ENCODE results near the gene TMEM209.

The TMEM209 gene

DNA sequence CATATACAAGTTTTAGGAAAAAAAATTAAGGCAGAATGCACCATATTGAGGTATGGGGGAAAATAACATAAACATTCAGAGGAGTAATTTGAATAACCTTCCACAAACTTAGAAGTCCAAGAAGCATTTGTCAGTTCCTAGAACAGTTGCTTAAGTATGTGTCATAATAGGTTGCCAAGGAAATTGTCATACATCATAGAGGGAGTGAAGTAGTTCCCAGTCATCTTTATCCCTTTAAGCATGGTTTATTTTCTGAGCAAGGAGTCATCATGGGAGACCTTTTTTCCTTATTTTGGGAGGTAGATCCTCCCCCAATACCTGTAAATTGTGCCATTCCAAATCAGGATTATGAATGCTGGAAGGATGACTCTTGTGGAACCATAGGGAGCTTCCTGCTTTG, 2.4 kb upstream of the TMEM209 start, which contains the start of gene SSMEM1:
TSS of gene SSMEM1 (plus strand) at position 219 of the 400 bp plus-strand sequence. CDS start at position 270, 51 bp downstream.
- TF ChIP-seq EZH2 (IDR thresholded peaks at IDR 0.05; ENCODE audit: borderline replicate concordance, low read length), result no peak
- TF ChIP-seq, protein P1, sequence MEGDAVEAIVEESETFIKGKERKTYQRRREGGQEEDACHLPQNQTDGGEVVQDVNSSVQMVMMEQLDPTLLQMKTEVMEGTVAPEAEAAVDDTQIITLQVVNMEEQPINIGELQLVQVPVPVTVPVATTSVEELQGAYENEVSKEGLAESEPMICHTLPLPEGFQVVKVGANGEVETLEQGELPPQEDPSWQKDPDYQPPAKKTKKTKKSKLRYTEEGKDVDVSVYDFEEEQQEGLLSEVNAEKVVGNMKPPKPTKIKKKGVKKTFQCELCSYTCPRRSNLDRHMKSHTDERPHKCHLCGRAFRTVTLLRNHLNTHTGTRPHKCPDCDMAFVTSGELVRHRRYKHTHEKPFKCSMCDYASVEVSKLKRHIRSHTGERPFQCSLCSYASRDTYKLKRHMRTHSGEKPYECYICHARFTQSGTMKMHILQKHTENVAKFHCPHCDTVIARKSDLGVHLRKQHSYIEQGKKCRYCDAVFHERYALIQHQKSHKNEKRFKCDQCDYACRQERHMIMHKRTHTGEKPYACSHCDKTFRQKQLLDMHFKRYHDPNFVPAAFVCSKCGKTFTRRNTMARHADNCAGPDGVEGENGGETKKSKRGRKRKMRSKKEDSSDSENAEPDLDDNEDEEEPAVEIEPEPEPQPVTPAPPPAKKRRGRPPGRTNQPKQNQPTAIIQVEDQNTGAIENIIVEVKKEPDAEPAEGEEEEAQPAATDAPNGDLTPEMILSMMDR (IDR thresholded peaks at IDR 0.05; ENCODE audit: low read length), result no peak
- no peaks in the 10 kb centered on the region for H3K9me2 ChIP-seq (ENCODE audit: low read depth, low read length)
- peak within 1 kb of the TSS; percentile 52 for H2AFZ ChIP-seq (ENCODE audit: low read length)
- no peaks in the 10 kb centered on the region for H4K20me1 ChIP-seq (ENCODE audit: insufficient read depth, low read length)
- H3K27ac ChIP-seq (ENCODE audit: low read depth, low read length, poor library complexity, severe bottlenecking), result no peak within 1 kb of the TSS
- H3K9me3 ChIP-seq (ENCODE audit: low read length), result no peaks in the 10 kb centered on the region
- no peaks in the 10 kb centered on the region for H3K27me3 ChIP-seq (ENCODE audit: insufficient read depth, low read length)
- peaks cover 14% of the 10 kb centered on the region for H3K79me2 ChIP-seq (ENCODE audit: insufficient read depth, low read length)
- H3K4me3 ChIP-seq (ENCODE audit: low read depth, low read length, poor library complexity, severe bottlenecking), result no peak within 1 kb of the TSS
- H3K4me2 ChIP-seq (ENCODE audit: low read length), result no peak within 1 kb of the TSS
- no peaks in the 10 kb centered on the region for H3F3A ChIP-seq (ENCODE audit: insufficient read depth, low read length)
- H3K9ac ChIP-seq (ENCODE audit: low read length), result no peak within 1 kb of the TSS
- peaks cover 19% of the 10 kb centered on the region for H3K36me3 ChIP-seq (ENCODE audit: insufficient read depth, low read length)
- peaks cover 29% of the 10 kb centered on the region for H3K4me1 ChIP-seq (ENCODE audit: insufficient read depth, low read length, severe bottlenecking)

DNA sequence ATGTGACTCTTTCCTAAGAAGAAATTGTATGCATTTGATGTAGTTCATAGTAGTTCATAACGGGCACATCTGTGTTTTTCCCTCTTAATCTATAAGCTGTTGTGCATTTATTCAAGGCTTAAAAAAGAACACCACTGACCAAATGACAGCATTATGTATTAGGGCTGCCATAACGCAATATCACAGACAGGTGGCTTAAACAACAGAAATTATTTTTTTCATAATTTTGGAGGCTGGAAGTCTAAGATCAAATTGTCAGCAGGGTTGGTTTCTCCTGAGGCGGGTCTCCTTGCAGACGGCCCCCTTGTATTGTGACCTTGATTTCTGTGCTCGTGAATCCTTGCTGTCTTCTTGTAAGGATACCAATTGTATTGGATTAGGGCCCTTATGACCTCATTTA, 1.8 kb upstream of the TMEM209 start:
- peaks cover 29% of the 10 kb centered on the region for H3K4me1 ChIP-seq (ENCODE audit: insufficient read depth, low read length, severe bottlenecking)
- no peak overlapping the region for H3K9ac ChIP-seq (ENCODE audit: low read length)
- no peak overlapping the region for H3K4me2 ChIP-seq (ENCODE audit: low read length)
- no peak overlapping the region for H3K4me3 ChIP-seq (ENCODE audit: low read depth, low read length, poor library complexity, severe bottlenecking)
- no peak for TF ChIP-seq EZH2 (IDR thresholded peaks at IDR 0.05; ENCODE audit: borderline replicate concordance, low read length)
- TF ChIP-seq, protein P1 (IDR thresholded peaks at IDR 0.05; ENCODE audit: low read length), result peak; percentile 26; the same call in 1 of the 2 replicates
- no peaks in the 10 kb centered on the region for H3K9me2 ChIP-seq (ENCODE audit: low read depth, low read length)
- H3K9me3 ChIP-seq (ENCODE audit: low read length), result no peaks in the 10 kb centered on the region
- H4K20me1 ChIP-seq (ENCODE audit: insufficient read depth, low read length), result no peaks in the 10 kb centered on the region
- H3K79me2 ChIP-seq (ENCODE audit: insufficient read depth, low read length), result peaks cover 14% of the 10 kb centered on the region
- peak overlapping the region; percentile 52 for H2AFZ ChIP-seq (ENCODE audit: low read length)
- no peak overlapping the region for H3K27ac ChIP-seq (ENCODE audit: low read depth, low read length, poor library complexity, severe bottlenecking)
- peaks cover 25% of the 10 kb centered on the region for H3K36me3 ChIP-seq (ENCODE audit: insufficient read depth, low read length)
- H3K27me3 ChIP-seq (ENCODE audit: insufficient read depth, low read length), result no peaks in the 10 kb centered on the region
- no peaks in the 10 kb centered on the region for H3F3A ChIP-seq (ENCODE audit: insufficient read depth, low read length)

DNA sequence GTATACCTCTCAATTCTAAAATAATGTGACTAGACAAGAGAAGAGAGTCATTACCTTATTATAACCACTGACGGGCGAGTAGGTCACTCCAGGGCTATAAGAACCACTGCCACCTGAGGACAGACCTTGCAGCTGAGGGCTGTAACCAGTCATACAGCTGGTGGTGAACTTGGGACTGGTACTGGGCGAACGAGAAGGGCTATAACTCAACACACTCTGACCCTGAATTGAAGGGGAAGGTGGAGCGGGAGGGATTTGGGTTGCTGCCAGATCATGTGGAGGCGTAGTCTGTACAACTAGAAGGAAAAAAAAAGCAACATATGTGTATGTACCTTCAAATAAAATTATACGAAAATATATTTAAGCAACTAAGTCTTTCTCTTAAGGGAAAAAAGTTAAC, 3.4 kb downstream of the TMEM209 start:
- peaks cover 77% of the 10 kb centered on the region for H3K36me3 ChIP-seq (ENCODE audit: insufficient read depth, low read length)
- no peak for TF ChIP-seq EZH2 (IDR thresholded peaks at IDR 0.05; ENCODE audit: borderline replicate concordance, low read length)
- TF ChIP-seq, protein P1 (IDR thresholded peaks at IDR 0.05; ENCODE audit: low read length), result no peak
- H4K20me1 ChIP-seq (ENCODE audit: insufficient read depth, low read length), result no peaks in the 10 kb centered on the region
- H3K27ac ChIP-seq (ENCODE audit: low read depth, low read length, poor library complexity, severe bottlenecking), result no peak overlapping the region
- H2AFZ ChIP-seq (ENCODE audit: low read length), result no peak overlapping the region
- H3F3A ChIP-seq (ENCODE audit: insufficient read depth, low read length), result no peaks in the 10 kb centered on the region
- no peak overlapping the region for H3K4me3 ChIP-seq (ENCODE audit: low read depth, low read length, poor library complexity, severe bottlenecking)
- H3K9ac ChIP-seq (ENCODE audit: low read length), result no peak overlapping the region
- peaks cover 17% of the 10 kb centered on the region for H3K79me2 ChIP-seq (ENCODE audit: insufficient read depth, low read length)
- H3K9me3 ChIP-seq (ENCODE audit: low read length), result no peaks in the 10 kb centered on the region
- H3K4me1 ChIP-seq (ENCODE audit: insufficient read depth, low read length, severe bottlenecking), result peaks cover 20% of the 10 kb centered on the region
- no peaks in the 10 kb centered on the region for H3K9me2 ChIP-seq (ENCODE audit: low read depth, low read length)
- no peak overlapping the region for H3K4me2 ChIP-seq (ENCODE audit: low read length)
- no peaks in the 10 kb centered on the region for H3K27me3 ChIP-seq (ENCODE audit: insufficient read depth, low read length)
